HG03457 (cell line): ENCODE results near the gene SLC25A40.
"Not testable (repeated sequence)": the region's sequence is repeated elsewhere in the genome, so short reads cannot be mapped to it uniquely, and the experiment has no call there.

Source experiments
- ATAC-seq: cut with Tn5 transposase; IDR thresholded peaks from one replicate; pipeline ENCODE4 v1.9.1; 2021; ENCODE audit warnings: moderate number of reproducible peaks; ENCODE audit not compliant: unreplicated experiment

Gene SLC25A40, protein sequence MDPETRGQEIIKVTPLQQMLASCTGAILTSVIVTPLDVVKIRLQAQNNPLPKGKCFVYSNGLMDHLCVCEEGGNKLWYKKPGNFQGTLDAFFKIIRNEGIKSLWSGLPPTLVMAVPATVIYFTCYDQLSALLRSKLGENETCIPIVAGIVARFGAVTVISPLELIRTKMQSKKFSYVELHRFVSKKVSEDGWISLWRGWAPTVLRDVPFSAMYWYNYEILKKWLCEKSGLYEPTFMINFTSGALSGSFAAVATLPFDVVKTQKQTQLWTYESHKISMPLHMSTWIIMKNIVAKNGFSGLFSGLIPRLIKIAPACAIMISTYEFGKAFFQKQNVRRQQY

DNA sequence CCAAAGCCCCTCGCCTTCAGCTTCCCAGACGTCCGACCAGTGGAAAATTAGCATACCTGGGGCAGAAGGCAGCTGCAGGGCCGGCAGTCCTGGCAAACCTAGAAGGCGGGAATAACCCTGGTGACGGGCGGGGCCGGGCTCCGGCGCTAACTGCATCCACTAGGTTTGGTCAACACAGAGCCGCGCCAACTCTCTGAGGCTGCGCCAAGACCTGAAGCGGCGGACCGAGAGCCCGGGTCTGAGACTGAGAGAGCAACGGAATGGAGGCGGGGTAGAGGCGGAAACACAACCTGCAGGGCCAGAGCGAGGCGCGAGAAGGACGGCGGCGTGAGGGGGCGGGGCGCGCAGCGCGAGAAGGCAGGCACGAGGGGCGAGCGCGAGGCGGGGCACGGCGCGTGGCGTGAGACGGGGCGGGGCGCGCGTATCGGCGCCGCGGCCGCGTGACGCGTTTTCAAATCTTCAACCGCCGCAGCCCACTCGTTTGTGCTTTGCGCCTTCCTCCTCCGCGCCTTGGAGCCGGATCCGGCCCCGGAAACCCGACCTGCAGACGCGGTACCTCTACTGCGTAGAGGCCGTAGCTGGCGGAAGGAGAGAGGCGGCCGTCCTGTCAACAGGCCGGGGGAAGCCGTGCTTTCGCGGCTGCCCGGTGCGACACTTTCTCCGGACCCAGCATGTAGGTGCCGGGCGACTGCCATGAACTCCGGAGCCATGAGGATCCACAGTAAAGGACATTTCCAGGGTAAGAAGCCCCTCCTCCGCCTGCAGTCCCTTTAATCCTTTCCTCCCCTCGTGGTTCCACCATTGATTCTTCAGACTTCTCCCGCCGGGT, at the start of gene SLC25A40, which contains the start of gene DBF4:
Gene SLC25A40 (minus strand): TSS at position 321 of the 829 bp plus-strand sequence. CDS start 17,633 bp downstream, outside the sequence.
Gene DBF4 (plus strand): TSS at position 454 of the 829 bp plus-strand sequence. CDS start 240 bp downstream, at position 694.
- ATAC-seq: peak; percentile 84

- not testable (repeated sequence) for ATAC-seq
Measured at GRCh38 chr7:87922759-87923395, 46.7 kb upstream of the SLC25A40 start.

DNA sequence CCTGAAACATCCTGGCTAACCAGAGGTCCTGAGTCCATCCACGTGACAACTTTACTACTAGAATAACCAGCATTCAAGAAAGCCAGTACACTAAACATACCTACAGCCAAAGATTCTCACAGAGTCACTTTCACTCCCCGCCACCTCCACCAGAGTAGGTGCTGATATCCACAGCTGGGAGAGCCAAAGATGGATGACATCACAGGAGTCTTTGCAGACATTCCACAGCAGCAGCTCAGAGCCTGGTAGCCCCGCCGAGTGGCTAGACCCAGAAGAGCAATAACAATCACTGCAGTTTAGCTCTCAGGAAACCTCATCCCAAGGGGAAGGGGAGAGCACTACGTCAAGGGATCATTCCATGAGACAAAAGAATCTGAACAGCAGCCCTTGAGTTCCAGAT, 44.4 kb upstream of the SLC25A40 start:
- ATAC-seq: no peak

GRCh38 chr7:87919875-87920274, 43.7 kb upstream of the SLC25A40 start:
- no peak for ATAC-seq

GRCh38 chr7:87918740-87919139, 42.6 kb upstream of the SLC25A40 start:
- no peak for ATAC-seq

DNA sequence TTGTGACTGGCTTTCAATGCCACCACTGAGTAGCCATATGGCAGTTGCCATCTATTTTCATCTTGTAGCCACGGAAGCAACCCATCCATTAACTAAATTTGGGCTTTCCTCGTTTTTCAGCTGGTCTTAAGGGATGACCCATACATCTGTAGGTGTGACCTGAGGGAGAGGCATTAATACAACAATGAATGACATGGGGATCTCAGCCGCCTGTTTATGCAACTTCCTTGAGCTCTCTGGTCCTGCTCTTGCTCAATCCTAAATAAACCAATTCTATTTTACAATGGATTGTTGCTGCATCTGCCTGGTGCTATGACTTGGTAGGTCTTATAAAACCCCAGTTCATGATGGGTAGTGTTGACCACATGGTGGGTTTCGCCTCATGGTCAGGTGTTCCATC, 36.0 kb upstream of the SLC25A40 start:
- no peak for ATAC-seq

GRCh38 chr7:87908814-87909213, 32.7 kb upstream of the SLC25A40 start:
- ATAC-seq: not testable (repeated sequence)

DNA sequence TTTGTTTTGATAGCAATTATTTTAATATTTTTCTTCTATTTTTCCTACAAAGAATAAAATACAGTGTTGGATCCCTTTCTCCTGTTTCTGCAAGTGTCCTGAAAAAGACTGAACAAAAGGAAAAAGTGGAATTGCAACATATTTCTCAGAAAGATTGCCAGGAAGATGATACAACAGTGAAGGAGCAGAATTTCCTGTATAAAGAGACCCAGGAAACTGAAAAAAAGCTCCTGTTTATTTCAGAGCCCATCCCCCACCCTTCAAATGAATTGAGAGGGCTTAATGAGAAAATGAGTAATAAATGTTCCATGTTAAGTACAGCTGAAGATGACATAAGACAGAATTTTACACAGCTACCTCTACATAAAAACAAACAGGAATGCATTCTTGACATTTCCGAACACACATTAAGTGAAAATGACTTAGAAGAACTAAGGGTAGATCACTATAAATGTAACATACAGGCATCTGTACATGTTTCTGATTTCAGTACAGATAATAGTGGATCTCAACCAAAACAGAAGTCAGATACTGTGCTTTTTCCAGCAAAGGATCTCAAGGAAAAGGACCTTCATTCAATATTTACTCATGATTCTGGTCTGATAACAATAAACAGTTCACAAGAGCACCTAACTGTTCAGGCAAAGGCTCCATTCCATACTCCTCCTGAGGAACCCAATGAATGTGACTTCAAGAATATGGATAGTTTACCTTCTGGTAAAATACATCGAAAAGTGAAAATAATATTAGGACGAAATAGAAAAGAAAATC, 31.2 kb upstream of the SLC25A40 start:
- not testable (repeated sequence) for ATAC-seq

DNA sequence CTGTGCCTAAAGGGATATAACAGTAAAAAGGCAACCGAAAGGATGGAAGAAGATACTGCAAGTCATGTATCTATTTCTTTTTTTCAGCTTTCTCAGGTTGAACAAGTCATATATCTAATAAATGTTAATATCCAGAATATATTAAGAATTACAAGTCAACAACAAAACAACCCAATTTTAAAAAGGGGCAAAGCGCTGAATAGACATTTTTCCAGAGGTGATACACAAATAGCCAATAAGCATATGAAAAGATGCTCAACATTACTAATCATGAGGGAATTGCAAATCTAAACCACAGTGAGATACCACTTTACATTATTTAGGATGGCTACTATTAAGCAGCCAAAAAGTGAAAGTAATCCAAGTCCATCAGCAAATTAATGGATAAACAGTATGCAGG, 23.1 kb upstream of the SLC25A40 start:
- no peak for ATAC-seq

DNA sequence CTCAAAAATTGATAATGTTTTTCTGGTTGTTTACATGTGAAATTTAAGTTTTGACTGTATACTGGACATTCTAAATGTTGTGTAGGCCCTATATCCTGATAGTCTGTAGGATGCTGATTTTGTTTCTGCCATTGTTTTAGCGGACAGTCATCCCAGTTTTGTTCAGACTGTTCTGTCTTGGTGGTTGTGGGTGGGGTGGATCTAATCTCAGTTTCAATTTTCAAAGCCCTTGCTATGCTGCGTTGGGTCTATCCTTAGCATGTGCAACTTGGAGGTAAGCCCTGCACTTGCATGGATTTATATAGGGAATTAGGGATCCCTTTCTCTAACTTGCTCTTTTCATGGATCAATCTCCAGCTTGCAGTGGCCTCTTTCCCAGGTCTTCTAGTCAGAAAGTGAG, 19.2 kb upstream of the SLC25A40 start:
- no peak for ATAC-seq

- no peak for ATAC-seq
Measured at GRCh38 chr7:87886875-87887274, 10.7 kb upstream of the SLC25A40 start.

GRCh38 chr7:87885018-87885417, 8.9 kb upstream of the SLC25A40 start:
- no peak for ATAC-seq

DNA sequence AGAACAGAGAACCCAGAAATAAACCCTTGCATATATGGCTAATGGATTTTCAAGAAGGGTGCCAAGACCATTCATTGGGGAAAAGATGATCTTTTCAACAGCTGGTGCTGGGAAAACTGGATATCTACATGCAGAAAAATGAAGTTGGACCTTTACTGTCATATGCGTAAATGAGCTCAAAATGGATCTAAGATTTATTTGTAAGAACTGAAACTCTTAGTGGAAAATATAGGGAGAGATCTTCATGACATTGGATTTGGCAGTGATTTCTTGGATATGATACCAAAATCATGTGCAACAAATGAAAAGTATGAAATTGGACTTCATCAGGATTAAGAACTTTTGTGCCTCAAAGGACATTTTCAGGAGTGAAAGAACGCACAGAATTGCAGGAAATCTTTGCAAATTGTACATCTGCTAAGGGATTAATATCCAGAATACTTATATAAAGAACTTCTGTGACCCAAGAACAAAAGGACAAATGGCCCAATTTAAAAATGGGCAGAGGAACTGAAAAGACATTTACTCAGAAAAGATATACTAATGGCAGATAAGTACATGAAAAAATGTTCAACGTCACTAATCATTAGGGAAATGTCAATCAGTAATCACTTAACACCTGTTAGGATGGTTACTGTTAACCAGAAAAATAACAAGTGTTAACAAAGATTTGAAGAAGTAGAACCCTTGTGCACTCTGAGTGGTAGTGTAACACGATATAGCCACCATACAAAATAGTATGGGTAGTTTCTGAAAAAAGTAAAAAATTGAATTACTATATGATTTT, 6.2 kb upstream of the SLC25A40 start:
- no peak for ATAC-seq

DNA sequence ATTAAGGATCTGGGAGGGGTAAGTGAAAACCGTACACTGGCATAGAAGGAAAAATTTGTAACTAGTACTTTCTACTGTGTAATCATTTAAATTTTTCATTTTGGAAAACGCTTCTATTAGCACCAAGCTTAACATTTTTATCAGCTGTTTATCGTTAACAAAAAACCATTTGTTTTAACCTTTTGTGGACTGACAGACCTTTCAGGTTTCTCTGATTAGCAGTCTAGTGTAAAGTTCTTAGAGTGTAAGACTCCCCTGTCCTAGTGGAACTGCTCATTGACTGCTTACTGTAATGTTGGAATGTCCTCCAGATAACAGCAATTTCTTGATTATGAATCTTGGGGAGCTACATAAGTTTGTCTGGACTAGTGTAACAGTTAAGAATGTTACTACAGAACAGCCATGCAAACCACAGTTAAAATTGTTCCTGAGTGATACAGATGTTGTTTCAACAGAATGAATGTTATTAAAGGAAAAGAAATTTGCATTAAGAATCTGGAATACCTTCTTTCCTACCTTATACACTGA, 2.1 kb upstream of the SLC25A40 start:
- ATAC-seq: no peak

- ATAC-seq: no peak
Measured at GRCh38 chr7:87877366-87878040, 1.3 kb upstream of the SLC25A40 start.

DNA sequence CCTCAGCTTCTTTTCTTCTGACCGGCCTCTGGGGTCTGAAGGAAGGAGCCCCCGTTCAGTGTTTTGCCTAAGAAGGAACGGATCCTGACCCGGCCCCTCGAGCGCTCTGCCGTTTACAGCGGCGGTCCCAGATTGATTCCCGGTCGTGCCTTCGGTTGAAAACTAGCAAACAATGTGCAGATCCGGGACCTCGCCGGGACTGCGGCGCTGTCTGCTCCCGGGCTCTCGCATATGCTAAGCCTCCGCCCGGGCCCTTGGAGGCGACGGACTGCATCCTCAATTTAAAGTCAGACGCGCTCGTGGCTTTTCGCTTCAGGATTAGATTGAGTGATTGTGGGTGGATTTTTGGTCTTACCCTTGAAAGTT, 692 bp upstream of the SLC25A40 start:
- no peak for ATAC-seq

- peak; percentile 12 for ATAC-seq
Measured at GRCh38 chr7:87875151-87876039, 765 bp downstream of the SLC25A40 start.

DNA sequence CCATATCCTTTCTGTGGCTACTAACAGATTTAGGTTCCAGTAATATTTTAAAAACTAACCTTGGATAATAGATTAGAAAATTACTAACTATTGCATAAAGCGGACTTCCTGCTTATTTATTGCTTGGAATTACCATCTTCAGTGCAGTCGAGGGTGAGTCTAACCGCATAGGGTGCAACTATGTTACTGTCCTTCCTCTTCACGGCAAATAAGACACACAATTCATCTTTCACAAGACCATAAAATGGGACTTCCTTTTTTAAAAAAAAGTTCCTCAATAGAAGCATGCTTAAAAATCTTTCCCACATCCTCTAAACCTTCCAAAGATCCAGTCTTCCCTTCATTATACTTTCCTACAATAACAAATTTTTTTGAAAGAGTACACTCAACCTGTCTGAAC, 2.1 kb downstream of the SLC25A40 start:
- no peak for ATAC-seq
